SU-DHL-6 (cell line): ENCODE data around the gene PLB1.

Source experiments
- H2AFZ ChIP-seq: fragments of 200-600 bp; sonication (generic); 2 replicates; pipeline ENCODE4 v1.6.1; 2014; ENCODE audit warnings: low read depth, mild to moderate bottlenecking, moderate library complexity, mixed read lengths, antibody characterized with exemption, low read length; ENCODE audit not compliant: severe bottlenecking
- H3F3A ChIP-seq: fragments of 200-600 bp; shearing (Covaris generic); 2 replicates; pipeline ENCODE4 v1.6.0; 2016; ENCODE audit warnings: antibody characterized with exemption, mild to moderate bottlenecking; ENCODE audit not compliant: insufficient read depth
- H3K27ac ChIP-seq: fragments of 200-600 bp; sonication (generic); 2 replicates; pipeline ENCODE4 v1.5.1; 2016; ENCODE audit warnings: low read depth, mild to moderate bottlenecking, low read length, moderate library complexity, mixed read lengths
- H3K27me3 ChIP-seq: fragments of 200-600 bp; sonication (generic), shearing (Covaris generic); 2 replicates; pipeline ENCODE4 v1.6.0; 2014; ENCODE audit warnings: mild to moderate bottlenecking, low read length
- H3K36me3 ChIP-seq: fragments of 200-600 bp; sonication (generic); 2 replicates; pipeline ENCODE4 v1.6.1; 2014; ENCODE audit warnings: mild to moderate bottlenecking, low read length, mixed read lengths
- H3K4me2 ChIP-seq: fragments of 300-600, 200-600 bp; shearing (Covaris generic), sonication (generic); 2 replicates; pipeline ENCODE4 v1.6.0; 2014; ENCODE audit warnings: low read length, low read depth, mild to moderate bottlenecking; ENCODE audit not compliant: poor library complexity, severe bottlenecking
- H3K4me3 ChIP-seq: fragments of 200-600 bp; sonication (generic); 2 replicates; pipeline ENCODE4 v1.5.1; 2014; ENCODE audit warnings: antibody characterized with exemption, low read length, mild to moderate bottlenecking, mixed read lengths; ENCODE audit not compliant: insufficient read depth, poor library complexity, severe bottlenecking
- H3K79me2 ChIP-seq: fragments of 200-600 bp; sonication (generic); 2 replicates; pipeline ENCODE4 v1.6.1; 2014; ENCODE audit warnings: mild to moderate bottlenecking, low read length, moderate library complexity; ENCODE audit not compliant: insufficient read depth
- H3K9ac ChIP-seq: fragments of 200-600 bp; sonication (generic); 2 replicates; pipeline ENCODE4 v1.7.0; 2014; ENCODE audit warnings: mild to moderate bottlenecking, low read length
- H3K9me2 ChIP-seq: fragments of 200-600 bp; sonication (generic); replicated peaks from 2 replicates; pipeline ENCODE4 v1.6.1; 2014; ENCODE audit warnings: low read length; ENCODE audit not compliant: insufficient read depth
- H3K9me3 ChIP-seq: fragments of 200-600 bp; sonication (generic); 2 replicates; pipeline ENCODE4 v1.6.1; 2014; ENCODE audit warnings: low read length, mixed read lengths; ENCODE audit not compliant: insufficient read depth
- H4K20me1 ChIP-seq: fragments of 200-600 bp; sonication (generic); 2 replicates; pipeline ENCODE4 v1.6.1; 2014; ENCODE audit warnings: low read depth, mild to moderate bottlenecking, antibody characterized with exemption, low read length, moderate library complexity, mixed read lengths
- CTCF ChIP-seq: fragments of 200-600 bp; sonication (generic); IDR thresholded peaks from one replicate; pipeline ENCODE4 v1.5.1; 2017; ENCODE audit warnings: antibody characterized with exemption, mild to moderate bottlenecking, low read length, moderate library complexity; ENCODE audit not compliant: insufficient read depth, poor library complexity, severe bottlenecking
- EZH2phosphoT487 ChIP-seq: fragments of 200-600 bp; sonication (generic), shearing (Covaris generic); conservative IDR thresholded peaks from 2 replicates; pipeline ENCODE4 v1.6.1; 2018; ENCODE audit warnings: mild to moderate bottlenecking, antibody characterized with exemption, low read length, moderate library complexity, mixed read lengths

Gene PLB1

DNA sequence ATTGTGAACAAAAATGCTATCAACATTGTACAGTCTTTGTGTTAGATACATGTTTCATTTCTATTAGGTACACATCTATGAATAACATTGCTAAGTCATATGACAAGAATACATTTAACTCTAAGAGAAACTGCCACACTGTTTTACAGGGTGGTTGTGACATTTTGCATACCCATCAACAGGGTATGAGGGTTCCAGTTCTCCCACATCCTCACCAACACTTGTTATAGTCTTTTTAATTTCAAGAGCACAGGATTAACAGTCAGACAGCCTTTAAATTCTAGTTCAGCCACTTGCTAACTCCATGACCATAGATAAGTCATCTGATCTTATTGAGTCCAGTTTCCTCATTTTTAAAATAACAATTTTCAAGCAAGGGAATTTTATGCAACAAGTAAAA, 163.3 kb downstream of the PLB1 start:
- H3K9me3 ChIP-seq, result no peaks in the 10 kb centered on the region
- H3F3A ChIP-seq, result no peaks in the 10 kb centered on the region
- TF ChIP-seq EZH2phosphoT487 (no peak), CTCF (no peak)
- no peaks in the 10 kb centered on the region for H4K20me1 ChIP-seq
- H2AFZ ChIP-seq, result no peak overlapping the region
- no peaks in the 10 kb centered on the region for H3K9me2 ChIP-seq
- no peak overlapping the region for H3K9ac ChIP-seq
- H3K4me2 ChIP-seq, result no peak overlapping the region
- H3K4me3 ChIP-seq, result no peak overlapping the region
- H3K27ac ChIP-seq, result no peak overlapping the region
- no peaks in the 10 kb centered on the region for H3K27me3 ChIP-seq
- no peaks in the 10 kb centered on the region for H3K36me3 ChIP-seq
- no peaks in the 10 kb centered on the region for H3K79me2 ChIP-seq

DNA sequence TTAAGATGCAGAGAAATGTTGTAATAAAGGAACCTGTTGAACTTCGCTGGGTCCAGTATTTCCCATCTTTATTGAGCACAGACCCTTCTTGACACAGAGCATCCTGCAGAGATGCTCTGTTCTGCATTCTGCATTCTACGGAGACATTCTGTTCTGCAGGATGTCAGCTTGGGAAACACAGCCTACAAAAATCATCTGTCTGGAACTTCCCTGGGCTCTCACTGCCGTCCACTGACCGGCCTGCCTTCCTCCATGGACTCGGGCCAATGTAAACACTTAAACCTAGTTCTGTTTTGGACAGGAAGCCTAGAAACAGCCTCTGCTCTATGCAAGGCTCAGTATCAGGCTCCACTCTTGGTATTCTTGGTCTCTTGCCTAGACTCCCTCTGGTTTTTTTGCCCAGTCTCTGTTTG, 165.7 kb downstream of the PLB1 start:
- Histone ChIP-seq H3K9ac (no peak overlapping the region), H3K36me3 (no peaks in the 10 kb centered on the region), H3K79me2 (no peaks in the 10 kb centered on the region)

DNA sequence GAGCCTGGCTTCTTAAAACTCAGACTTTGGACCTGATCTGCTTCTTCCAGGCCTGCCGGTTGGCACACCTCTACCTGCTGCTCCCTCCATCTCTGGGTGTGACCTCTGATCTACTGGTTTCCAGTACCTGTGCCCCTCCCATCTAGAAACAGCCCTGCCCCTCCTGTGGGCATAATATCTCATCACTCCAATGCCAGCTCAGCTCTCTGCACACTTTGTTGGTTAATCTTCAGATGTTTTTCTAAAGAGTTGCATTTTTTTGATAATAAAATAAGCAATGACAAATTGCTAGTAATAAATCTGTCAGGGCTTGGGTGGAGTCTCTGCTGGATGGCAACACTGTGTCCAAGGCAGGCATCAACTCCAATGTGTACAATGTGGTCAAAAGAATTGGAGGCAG, 166.2 kb downstream of the PLB1 start:
- Histone ChIP-seq H3K9me2 (no peaks in the 10 kb centered on the region), H3K27me3 (no peaks in the 10 kb centered on the region), H3K4me2 (no peak overlapping the region), H3K79me2 (no peaks in the 10 kb centered on the region), H3K27ac (no peak overlapping the region), H3K9me3 (no peaks in the 10 kb centered on the region), H3K9ac (no peak overlapping the region), H3K36me3 (no peaks in the 10 kb centered on the region), H2AFZ (no peak overlapping the region), H4K20me1 (no peaks in the 10 kb centered on the region), H3F3A (no peaks in the 10 kb centered on the region), H3K4me3 (no peak overlapping the region)
- TF ChIP-seq EZH2phosphoT487, result no peak
- no peak for TF ChIP-seq CTCF

More for the DNA sequence above, 165.7 kb downstream of the PLB1 start:
- Histone ChIP-seq H3K27ac (no peak overlapping the region), H3K27me3 (no peaks in the 10 kb centered on the region), H4K20me1 (no peaks in the 10 kb centered on the region), H3K9me3 (no peaks in the 10 kb centered on the region), H3F3A (no peaks in the 10 kb centered on the region), H3K4me3 (no peak overlapping the region), H3K4me2 (no peak overlapping the region), H2AFZ (no peak overlapping the region), H3K9me2 (no peaks in the 10 kb centered on the region)
- TF ChIP-seq CTCF (no peak), EZH2phosphoT487 (no peak)
